DND-41 (cell line): Measurements from ENCODE around the gene LINGO1.
A peak's percentile ranks its signal among the peaks of the same experiment; 100 is the strongest.

Experiments
- CTCF ChIP-seq: IDR thresholded peaks from 2 replicates; pipeline ENCODE4 v1.5.1; 2012; ENCODE audit warnings: borderline replicate concordance, low read length, moderate library complexity, mild to moderate bottlenecking; ENCODE audit not compliant: poor library complexity, severe bottlenecking; ENCODE audit errors: extremely low read depth
- EZH2 ChIP-seq: IDR thresholded peaks from 3 replicates; pipeline ENCODE4 v1.6.1; 2012; ENCODE audit warnings: borderline replicate concordance, low read depth, mild to moderate bottlenecking, moderate library complexity, low read length, inconsistent platforms; ENCODE audit not compliant: severe bottlenecking

- TF ChIP-seq CTCF (peak; percentile 42), EZH2 (no peak)
Measured at GRCh38 chr15:77584201-77584600, 48.5 kb downstream of the LINGO1 start.
